ENCODE data around the gene RPL41.
"Not testable (repeated sequence)": the region's sequence is repeated elsewhere in the genome, so short reads cannot be mapped to it uniquely, and the experiment has no call there.

RPL41 gene

DNA sequence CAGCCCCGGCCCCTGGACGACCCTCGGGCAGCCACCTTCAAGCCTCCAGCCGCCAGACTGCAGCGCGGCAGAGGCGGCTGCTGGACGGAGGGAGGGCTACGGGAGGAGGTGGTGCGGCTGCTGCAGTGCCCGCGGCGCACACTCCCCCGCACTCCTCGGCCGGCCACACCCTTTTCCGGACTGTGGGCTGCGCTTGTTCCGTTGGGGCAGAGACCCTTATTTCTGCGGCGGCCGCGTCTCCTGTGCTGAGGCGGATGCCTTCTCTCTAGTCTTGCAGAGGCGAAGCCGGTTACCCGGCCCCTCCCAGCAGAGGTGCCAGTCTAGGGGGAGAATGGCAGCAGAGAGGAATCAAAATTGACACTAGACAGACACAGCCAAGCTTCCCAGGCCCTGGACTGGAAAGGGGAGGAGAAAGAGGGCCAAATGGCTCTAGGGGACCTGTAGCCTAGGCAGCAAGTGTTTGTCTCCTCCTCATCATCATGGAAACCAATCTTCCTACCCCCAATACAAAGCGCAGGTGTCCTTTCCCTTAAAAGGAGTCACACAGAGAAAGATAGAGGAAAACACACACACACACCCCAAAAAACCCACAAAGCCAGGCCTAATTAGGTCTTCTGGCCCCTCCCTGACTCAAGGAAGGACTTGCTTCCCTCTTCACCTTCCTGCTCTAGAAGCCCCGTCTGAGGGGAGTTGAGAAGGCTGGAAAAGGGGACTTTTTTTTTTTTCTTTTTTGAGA, 12.9 kb downstream of the RPL41 start:
- peak; percentile 82 for DNase-seq

DNA sequence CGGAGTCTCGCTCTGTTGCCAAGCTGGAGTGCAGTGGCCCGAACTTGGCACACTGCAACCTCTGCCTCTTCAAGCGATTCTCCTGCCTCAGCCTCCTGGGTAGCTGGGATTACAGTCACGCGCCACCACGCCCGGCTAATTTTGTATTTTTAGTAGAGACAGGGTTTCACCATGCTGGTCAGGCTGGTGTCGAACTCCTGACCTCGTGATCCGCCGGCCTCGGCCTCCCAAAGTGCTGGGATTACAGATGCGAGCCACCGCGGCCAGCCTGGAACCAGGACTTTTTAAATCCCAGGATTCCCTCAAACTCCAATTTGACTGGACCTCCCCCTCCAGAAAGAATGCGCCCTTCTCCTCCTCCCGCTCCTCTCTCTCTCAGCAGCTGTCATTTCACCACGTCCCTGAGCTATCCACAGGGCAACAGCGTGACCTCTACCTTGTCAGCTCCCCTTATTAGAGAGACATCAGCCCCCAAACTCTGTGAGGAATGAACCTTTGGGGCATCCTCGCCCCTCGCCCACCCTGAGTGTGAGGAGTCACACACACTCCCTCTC, 13.6 kb downstream of the RPL41 start:
- no peak for DNase-seq

DNA sequence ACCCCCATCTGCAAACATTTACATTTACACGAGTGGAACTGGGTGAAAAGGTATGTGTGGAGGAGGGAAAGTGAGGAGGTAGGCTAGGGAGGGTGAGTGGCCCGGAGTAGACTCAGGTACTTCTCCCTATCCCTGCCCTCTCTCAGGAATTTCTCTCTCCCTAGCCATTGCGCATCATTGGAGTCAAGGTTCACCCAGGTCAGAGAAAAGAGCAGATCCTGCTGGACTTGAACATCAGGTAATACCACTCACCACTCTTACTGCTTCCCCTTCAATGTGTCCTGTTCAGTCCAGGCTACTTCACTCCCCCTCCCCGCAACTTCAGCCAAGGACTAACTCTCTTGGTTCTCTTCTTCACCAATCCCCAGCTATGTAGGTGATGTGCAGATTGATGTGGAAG, 14.4 kb downstream of the RPL41 start:
- no peak for DNase-seq

- no peak for DNase-seq
These were observed 18.5 kb downstream of the RPL41 start for GRCh38 chr12:56134897-56135296.

- DNase-seq: no peak
These were observed 21.6 kb downstream of the RPL41 start for GRCh38 chr12:56137853-56138571.

DNA sequence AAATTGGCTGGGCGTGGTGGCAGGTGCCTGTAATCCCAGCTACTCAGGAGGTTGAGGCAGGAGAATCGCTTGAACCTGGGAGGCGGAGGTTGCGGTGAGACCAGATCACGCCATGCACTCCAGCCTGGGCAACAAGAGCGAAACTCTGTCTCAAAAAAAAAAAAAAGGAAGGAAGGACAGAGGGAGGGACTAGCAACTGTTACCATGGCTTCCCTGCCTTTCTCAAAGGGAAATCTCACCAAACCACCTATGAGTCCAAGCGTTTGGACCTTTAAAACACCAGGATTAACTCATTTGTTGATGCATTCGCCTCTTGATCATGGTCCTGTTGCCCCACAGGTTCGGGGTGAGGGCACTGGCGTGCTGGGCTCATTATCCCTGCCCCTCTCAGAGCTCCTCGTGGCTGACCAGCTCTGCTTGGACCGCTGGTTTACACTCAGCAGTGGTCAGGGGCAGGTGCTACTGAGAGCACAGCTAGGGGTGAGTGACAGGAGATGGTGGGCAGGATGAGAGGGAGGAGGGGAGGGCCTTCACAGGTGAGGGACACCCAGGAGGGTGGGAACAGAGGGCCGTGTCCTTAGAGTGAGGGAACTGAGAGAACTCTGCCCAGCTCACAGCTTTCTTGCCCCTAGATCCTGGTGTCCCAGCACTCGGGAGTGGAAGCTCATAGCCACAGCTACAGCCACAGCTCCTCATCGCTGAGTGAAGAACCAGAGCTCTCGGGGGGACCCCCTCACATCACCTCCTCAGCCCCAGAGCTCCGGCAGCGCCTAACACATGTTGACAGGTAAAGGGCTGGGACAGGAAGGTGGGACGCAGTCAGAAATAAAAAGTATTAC, 25.7 kb downstream of the RPL41 start:
- no peak for DNase-seq

- no peak for DNase-seq
These were observed 26.8 kb downstream of the RPL41 start for GRCh38 chr12:56143217-56143616.

DNA sequence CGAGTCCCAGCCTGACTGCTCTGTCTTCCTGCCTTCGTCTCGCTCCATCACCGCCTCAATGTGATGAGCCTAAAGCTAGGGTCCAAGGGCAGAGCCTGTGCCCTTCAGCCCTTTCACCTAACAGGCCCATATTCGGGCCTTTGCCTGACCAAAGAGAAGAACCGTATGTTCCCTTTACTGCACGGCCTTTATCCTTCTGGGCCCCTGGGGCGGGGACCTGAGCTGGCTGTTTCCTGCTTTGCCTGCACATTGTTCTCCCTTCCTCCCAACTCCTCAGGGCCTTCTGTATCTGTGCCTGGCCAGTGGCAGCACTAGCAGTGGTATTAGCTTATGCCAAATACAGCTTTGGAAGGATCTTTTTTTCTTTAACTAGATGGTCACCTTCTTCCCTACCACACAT, 27.4 kb downstream of the RPL41 start:
- no peak for DNase-seq

DNA sequence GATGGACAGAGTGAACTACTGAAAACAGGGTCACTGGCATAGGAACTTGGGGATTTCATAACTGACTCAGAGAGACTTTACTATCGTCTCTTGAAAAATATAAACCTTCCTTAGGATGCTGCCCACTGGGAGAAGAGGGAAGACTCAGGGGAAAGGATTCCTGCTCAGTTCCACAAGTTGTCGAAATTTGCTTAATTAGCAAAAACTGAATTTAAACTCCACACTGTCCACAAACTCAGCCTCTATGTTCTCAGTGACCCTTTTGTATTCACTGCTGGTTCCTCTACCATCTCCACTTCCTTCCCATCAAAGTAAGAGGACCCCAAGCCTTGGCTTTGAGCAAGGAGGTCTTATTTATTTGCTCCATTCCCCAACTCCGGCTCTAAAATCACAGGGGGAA, 28.8 kb downstream of the RPL41 start:
- no peak for DNase-seq

DNA sequence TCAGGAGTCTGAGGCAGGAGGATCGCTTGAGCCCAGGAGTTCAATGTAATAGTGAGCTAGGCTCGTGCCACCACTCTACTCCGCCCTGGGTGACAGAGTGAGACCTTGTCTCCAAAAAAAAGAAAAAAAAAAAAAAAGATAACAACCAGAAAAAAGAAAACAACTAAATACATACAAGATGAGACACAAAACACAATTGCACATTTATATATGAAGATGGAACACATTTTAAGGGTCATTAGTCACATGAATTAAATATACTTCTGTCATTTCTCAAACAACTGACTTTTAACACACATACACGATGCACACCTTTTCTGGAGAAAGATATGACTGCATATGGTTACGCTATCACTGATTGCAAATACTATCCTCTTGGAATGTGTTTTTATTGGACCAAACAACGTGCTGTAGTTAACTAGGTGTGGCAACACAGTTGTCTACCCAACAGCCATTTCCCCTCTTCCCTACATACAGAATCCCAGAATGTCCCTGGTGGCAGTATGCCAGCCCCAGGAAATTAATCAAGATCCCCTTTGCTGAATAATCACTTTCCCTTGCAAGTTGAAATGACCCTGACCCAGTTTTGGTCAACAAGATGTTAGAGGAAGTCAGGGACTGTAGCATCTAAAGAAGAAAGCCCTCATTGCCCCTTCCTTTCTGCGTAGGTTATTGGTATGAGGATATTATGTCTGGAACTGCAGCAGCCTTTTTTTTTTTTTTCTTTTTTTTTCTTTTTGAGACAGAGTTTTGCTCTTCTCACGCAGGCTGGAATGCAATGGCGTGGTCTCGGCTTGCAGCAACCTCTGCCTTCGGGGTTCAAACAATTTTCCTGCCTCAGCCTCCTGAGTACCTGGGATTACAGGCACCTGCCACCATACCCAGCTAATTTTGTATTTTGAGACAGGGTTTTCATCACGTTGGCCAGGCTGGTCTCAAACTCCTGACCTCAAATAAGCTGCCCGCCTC, 30.3 kb downstream of the RPL41 start:
- DNase-seq: no peak

- DNase-seq: no peak
These were observed 34.1 kb downstream of the RPL41 start for GRCh38 chr12:56150563-56150962.

DNA sequence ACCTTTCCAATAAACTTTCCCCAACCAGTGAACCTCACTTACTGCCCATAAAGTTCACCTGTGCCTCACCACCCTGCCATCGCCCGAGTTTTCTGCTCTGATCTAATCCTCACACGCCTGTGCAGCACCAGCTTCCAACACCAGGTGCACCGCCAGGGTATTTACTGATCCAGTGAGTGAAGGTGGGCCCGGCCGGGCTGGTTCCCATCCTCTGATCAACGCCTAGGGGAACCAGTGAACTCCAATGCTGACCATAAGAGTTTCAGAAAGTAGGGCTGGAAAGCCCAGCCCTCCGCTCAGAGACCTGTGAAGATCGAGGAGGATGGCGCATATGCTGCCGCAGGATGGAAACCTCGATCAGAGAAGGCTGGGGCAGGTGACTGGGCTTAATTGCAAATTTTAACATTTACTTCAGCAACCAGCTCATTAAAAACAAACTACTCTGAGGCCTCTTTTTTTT, 35.3 kb downstream of the RPL41 start:
- peak; percentile 80 for DNase-seq

DNA sequence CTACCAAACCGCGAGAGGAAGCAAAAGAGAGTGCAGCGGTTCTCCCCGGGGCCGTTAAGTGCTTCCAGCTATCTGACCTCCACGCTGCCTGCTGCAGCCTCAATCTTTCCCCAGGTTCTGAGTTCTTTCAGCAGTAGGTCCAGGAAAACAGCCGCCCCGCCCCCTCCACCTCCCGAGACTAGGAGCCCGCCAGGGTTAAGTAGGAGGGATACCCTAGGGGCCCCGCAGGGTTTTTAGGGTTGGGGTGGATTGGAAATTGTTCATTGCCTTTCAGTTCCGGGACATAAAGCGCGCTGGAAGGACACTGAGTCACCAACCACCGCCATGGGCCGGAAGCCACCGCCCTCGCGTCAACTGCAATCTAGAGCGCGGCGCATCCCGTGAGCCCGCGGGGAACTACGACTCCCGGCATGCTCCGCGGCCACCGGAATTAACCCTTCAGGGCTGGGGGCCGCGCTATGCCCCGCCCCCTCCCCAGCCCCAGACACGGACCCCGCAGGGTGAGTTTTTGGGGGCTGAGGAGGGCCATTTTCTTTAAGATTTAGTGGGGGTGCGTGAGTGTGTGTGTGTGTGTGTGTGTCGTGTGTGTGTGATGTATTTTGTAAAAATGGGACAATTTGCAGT, 35.8 kb downstream of the RPL41 start, which contains the start of gene MYL6B:
Gene MYL6B (plus strand): TSS at position 456 of the 624 bp plus-strand sequence. CDS start 1,332 bp downstream, outside the sequence.
- DNase-seq: peak; percentile 96

DNA sequence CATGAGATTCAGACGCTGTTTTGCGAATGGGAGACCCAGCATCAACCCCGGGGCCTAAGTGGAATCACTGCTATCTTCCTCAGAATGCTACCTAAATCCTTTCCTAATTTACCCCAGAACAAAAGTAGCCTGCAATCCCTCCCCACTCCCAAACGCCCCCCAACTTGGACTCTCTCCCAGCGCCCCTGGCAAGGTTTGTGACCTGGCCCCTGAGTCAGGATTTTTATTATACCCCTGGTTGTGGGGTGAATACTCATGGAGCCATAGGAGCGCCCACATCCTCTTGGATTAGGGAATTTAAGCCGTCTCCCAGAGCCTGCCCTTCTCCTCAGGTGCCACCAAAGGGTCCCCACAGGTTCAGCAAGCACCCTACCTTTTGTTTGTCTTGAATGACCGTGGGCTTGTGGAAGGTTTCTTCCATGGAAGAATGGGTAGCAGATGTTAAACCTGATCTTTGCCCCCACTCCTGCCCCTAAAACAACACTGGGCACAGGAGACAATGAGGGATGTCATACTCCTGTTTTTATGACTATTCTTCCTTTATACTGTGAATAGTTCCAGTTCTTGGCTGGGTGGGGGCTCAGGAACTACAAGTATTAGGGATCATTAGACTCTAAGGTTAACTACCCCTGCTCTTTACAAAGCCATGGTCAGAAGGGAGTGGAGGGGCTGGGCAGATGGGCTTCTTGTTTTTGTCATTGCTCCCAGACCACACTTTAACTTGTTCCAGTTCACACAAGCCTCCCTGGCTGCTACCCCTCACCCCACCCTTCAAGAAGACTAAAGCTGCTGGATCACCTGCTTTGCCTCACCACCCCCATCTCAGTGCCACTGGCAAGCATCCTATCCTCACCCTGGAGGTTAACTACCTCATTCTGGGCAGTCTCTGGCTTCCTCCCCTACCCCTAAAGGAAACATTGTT, 36.6 kb downstream of the RPL41 start:
- DNase-seq: no peak

- DNase-seq: no peak
These were observed 37.2 kb downstream of the RPL41 start for GRCh38 chr12:56153678-56154065.

DNA sequence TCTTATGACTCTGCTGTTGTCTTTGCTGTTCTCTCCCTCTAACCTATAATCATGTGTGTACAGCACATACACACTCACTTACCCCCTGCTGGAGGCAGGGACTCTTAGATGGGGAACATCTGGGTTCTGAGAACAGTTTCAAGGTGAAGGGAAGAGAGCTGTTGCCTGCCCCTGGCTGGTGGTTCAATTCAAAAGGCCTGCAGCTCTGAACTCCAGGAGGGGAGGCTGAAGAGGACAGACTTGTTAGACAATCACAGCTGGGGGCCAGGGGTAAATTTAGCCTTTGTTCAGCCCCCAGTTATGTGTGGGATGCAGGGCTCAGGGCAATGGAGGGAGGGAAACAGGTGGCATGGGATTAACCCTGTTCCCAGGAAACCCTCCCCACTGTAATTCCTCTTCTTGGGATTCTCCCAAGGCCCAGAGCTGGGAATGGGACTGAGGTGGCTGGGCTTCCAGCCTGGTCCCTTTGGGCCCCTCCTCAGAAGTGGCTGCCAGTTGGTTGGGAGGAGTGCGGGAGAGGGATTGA, 37.9 kb downstream of the RPL41 start:
- no peak for DNase-seq

DNA sequence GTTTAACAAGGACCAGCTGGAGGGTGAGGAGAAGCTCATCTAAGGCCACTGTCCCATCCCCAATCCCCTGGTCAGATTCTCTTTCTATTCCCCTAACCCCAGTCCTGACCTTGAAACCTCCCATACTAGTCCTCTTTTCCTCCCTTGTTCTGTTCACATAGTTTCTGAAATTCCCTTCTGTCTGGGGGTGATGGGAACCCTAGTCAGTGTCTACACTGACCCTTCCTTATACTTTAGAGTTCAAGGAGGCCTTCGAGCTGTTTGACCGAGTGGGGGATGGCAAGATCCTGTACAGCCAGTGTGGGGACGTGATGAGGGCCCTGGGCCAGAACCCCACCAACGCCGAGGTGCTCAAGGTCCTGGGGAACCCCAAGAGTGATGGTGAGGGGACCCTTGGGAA, 38.4 kb downstream of the RPL41 start:
- no peak for DNase-seq

DNA sequence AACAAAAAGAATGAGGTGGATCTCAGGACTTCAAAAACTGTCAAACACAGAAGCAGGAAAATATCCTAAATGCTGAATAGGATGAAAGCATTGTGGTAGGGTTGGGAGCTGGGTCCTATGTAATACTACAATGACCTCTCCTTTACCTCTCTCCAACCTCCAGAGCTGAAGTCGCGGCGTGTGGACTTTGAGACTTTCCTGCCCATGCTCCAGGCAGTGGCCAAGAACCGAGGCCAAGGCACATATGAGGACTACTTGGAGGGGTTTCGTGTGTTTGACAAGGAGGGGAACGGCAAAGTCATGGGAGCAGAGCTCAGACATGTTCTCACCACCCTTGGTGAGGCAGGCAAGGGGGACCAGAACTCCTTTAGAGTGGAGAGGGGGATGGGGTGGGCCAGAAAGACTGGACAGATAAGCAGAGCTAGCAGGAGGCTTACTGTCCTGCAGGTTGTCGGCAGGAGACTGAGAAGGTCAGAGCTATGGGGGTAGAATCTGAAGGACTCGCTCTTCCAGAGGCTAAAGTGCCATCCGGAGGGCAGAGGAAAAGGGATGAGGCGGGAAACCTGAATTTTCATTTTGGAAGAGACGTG, 38.9 kb downstream of the RPL41 start:
- no peak for DNase-seq

DNA sequence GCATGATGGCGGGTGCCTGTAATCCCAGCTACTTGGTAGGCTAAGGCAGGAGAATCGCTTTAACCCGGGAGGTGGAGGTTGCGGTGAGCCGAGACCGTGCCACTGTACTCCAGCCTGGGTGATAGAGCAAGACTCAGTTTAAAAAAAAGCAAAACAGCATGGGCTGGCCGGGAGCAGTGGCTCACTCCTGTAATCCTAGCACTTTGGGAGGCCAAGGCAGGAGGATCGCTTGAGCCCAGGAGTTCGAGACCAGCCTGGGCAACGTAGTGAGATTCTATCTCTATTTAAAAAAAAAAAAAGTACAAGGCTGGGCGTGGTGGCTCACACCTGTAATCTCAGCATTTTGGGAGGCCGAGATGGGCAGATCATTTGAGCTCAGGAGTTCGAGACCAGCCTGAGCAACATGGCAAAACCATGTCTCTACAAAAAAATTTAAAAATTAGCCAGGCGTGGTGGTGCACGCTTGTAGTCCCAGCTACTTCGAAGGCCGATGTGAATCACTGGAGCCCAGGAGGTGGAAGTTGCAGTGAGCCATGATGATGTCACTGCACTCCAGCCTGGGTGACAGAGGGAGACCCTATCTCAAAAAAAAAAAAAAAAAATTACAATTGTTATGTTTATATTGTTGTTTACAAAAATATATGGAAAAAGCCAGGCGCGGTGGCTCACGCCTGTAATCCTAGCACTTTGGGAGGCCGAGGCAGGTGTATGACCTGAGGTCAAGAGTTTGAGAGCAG, 40.2 kb downstream of the RPL41 start:
- DNase-seq: not testable (repeated sequence)
